Left lung (tissue), 10 donors: ENCODE measurements around the gene PHKG1. TPM values are rescaled to one million over a fixed set of nuclear protein-coding genes. Genes with fewer than 3 reads are reported as not detected.
"Not testable (repeated sequence)": the region's sequence is repeated elsewhere in the genome, so short reads cannot be mapped to it uniquely, and the experiment has no call there.

ENCODE experiments used
- ATAC-seq: fragments of 200-7000 bp; cut with Tn5 transposase; one replicate; pipeline ENCODE4 v1.9.1; 2020; ENCODE audit warnings: moderate library complexity
- DNase-seq, 4 donors: peaks; one replicate each; pipeline ENCODE4 v3.0.0-alpha.2; 2013 to 2020
- H3K27ac ChIP-seq, 2 donors: fragments of 200-600 bp; sonication (generic) in 1 of 2; one replicate each; pipeline versions ENCODE4 v1.5.0 to v1.8.0; 2020 to 2021
- H3K27me3 ChIP-seq, 2 donors: fragments of 200-600 bp; sonication (generic) in 1 of 2; one replicate each; pipeline versions ENCODE4 v1.5.0 to v1.8.0; 2020 to 2021
- H3K36me3 ChIP-seq, 2 donors: fragments of 200-600 bp; sonication (generic) in 1 of 2; one replicate each; pipeline versions ENCODE4 v1.5.0 to v1.8.0; 2020 to 2021
- H3K4me1 ChIP-seq, 2 donors: fragments of 200-600 bp; one replicate each; pipeline ENCODE4 v1.8.0; 2021
- H3K4me3 ChIP-seq, 2 donors: fragments of 200-600 bp; sonication (generic) in 1 of 2; one replicate each; pipeline versions ENCODE4 v1.5.0 to v1.8.0; 2020 to 2021; ENCODE audit warnings: mild to moderate bottlenecking in 1 of 2
- H3K9me3 ChIP-seq, 2 donors: fragments of 200-600 bp; sonication (generic) in 1 of 2; one replicate each; pipeline versions ENCODE4 v1.5.0 to v1.8.0; 2020 to 2021
- CTCF ChIP-seq, 2 donors: fragments of 200-600 bp; sonication (generic) in 1 of 2; IDR thresholded peaks; one replicate each; pipeline versions ENCODE4 v1.5.0 to v1.8.0; 2021; ENCODE audit warnings: antibody characterized with exemption in 2 of 2
- intact Hi-C, 2 donors: fragments of 100-400 bp; cut with DNase I; formaldehyde crosslinking; loops; one replicate each; pipeline versions ENCODE4 v1.11.2 to v1.14.2; 2022
- polyA plus RNA-seq, 6 donors: library from polyadenylated mRNA; unstranded; fragments of 120-200 nt; gene quantifications; one replicate each; pipeline ENCODE4 v1.2.1, GENCODE V29; 2013; ENCODE audit not compliant: insufficient read length in 6 of 6
- total RNA-seq, 2 donors: library from RNA; stranded (reverse); fragmentation: NEBNext Ultra II Directional; extraction: Animal tissue kit (Norgen Biotek cat#: 25700); gene quantifications; one replicate each; pipeline ENCODE4 v1.2.1, GENCODE V29; 2021
- donor health status: DM: no; HTN: yes; CAD: no.
- donor health status: DM: no; HTN: no; CAD: no.

The PHKG1 gene
- total and polyA plus RNA-seq, 8 donors, result 0.32 to 3.9 (median 2.3) TPM

DNA sequence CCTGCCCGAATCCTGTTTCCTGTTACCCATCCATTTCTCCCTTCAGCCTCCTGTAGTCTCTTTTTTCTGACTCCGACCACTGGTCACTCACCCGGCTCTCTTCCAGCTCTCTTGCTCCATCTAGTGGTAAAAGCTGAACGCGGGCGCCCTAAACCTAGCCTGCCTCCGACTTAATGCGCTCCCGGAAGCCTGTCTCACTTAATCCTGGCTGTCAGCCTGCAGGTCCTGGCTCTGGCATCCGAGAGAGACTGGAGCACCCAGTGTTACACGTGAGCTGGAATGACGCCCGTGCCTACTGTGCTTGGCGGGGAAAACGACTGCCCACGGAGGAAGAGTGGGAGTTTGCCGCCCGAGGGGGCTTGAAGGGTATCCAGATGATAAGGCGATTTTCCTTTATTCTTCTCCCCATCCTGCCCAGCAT, 18.4 kb downstream of the PHKG1 start:
- no peaks in the 10 kb centered on the region for H3K27me3 ChIP-seq
- H3K4me1 ChIP-seq, result no peaks in the 10 kb centered on the region
- H3K27ac ChIP-seq, result no peak overlapping the region
- DNase-seq (peak; percentile 78 to 92 (median 84)), ATAC-seq (peak; percentile 99)
- no peaks in the 10 kb centered on the region for H3K9me3 ChIP-seq
- H3K4me3 ChIP-seq, result no peak overlapping the region
- intact Hi-C loops, result loop anchor here in 1 of 2 donors (10.0 kb wide), 1 partner anchor 70 kb away; no protein-coding TSS in a partner anchor
- H3K36me3 ChIP-seq, result peaks cover 0 to 71% of the 10 kb centered on the region in 2 donors
- peak; percentile 81 to 94 for TF ChIP-seq CTCF (IDR thresholded peaks at IDR 0.05)

DNA sequence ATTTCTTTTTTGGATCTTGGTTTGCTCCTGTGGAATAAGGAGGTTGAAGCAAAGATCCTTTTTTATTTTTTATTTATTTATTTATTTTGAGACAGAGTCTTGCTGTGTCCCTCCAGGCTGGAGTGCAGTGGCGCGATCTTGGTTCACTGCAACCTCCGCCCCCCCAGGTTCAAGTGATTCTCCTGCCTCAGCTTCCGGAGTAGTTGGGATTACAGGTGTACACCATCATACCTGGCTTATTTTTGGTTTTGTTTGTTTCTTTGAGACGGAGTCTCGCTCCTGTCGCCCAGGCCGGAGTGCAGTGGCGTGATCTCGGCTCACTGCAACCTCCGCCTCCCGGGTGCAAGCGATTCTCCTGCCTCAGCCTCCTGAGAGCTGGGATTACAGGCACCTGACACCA, 26.4 kb downstream of the PHKG1 start:
- DNase-seq, H3K27ac ChIP-seq, H3K4me3 ChIP-seq, H3K27me3 ChIP-seq, intact Hi-C loops, H3K9me3 ChIP-seq, ATAC-seq: not testable (repeated sequence)
- Histone ChIP-seq H3K36me3 (peaks cover 0 to 56% of the 10 kb centered on the region in 2 donors), H3K4me1 (peaks cover 4 to 33% of the 10 kb centered on the region in 2 donors)

DNA sequence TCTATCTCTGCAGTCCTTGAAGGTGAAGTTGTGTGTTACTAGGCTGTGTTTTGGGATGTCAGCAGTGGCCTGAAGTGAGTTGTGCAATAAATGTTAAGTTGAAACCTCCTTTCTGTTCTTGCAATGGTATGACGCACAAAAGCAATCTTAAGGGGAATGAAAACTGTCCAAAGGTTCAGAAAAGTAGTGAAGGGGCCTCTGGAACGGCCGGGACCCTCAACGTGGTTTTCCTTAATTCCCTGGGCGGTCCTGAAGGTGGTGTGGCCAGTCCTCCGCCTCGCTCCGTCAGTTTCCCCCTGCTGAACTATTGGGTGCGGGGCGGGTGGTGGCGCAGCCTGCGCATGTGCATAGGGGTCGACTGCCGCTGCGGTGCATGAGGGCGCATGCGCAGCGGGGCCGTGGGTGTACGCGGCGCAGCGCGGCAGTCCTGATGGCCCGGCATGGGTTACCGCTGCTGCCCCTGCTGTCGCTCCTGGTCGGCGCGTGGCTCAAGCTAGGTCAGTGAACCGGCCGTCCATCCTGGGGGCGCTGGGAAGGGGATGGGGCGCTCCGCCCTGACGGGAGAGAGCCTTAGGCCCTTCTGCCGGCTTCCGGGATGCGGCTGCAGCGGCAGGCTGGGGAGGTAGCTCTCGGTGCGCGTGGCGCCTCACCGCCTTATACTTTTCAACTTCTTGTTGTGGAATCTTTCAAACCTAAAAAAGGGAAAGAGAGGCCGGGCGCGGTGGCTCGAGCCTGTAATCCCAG, 28.7 kb downstream of the PHKG1 start, which contains the start of gene SUMF2:
SUMF2 (plus strand) TSS at position 405 of the 744 bp plus-strand sequence; CDS start at position 431, 26 bp downstream.
- H3K4me1 ChIP-seq, result peaks cover 4 to 35% of the 10 kb centered on the region in 2 donors
- H3K27ac ChIP-seq, result peak within 1 kb of the TSS; percentile 93 to 94
- H3K36me3 ChIP-seq, result peaks cover 0 to 56% of the 10 kb centered on the region in 2 donors
- intact Hi-C loops, result no loop called here
- H3K27me3 ChIP-seq, result no peaks in the 10 kb centered on the region
- ATAC-seq (peak; percentile 98), DNase-seq (peak; percentile 92 to 98 (median 94))
- H3K4me3 ChIP-seq, result peak within 1 kb of the TSS; percentile 81 to 90
- no peaks in the 10 kb centered on the region for H3K9me3 ChIP-seq
- TF ChIP-seq CTCF (IDR thresholded peaks at IDR 0.05), result no peak

- Histone ChIP-seq H3K36me3 (peaks cover 0 to 56% of the 10 kb centered on the region in 2 donors), H3K4me3 (peak overlapping the region; percentile 81 to 90), H3K27me3 (no peaks in the 10 kb centered on the region), H3K9me3 (no peaks in the 10 kb centered on the region), H3K4me1 (peaks cover 4 to 35% of the 10 kb centered on the region in 2 donors), H3K27ac (peak overlapping the region; percentile 93 to 94)
- TF ChIP-seq CTCF (IDR thresholded peaks at IDR 0.05), result no peak
- intact Hi-C loops, result no loop called here
- ATAC-seq, result no peak
- DNase-seq, result no peak
Measured at GRCh38 chr7:56063500-56063881, 29.3 kb downstream of the PHKG1 start.

GRCh38 chr7:56062382-56062781, 30.4 kb downstream of the PHKG1 start:
- peak overlapping the region; percentile 5 to 29 for H3K27ac ChIP-seq

More at GRCh38 chr7:56062382-56062781, 30.4 kb downstream of the PHKG1 start:
- Histone ChIP-seq H3K36me3 (peaks cover 0 to 63% of the 10 kb centered on the region in 2 donors), H3K4me1 (peaks cover 4 to 35% of the 10 kb centered on the region in 2 donors), H3K9me3 (no peaks in the 10 kb centered on the region), H3K27me3 (no peaks in the 10 kb centered on the region), H3K4me3 (no peak overlapping the region)
- ATAC-seq, result no peak
- no peak for DNase-seq
- no peak for TF ChIP-seq CTCF (IDR thresholded peaks at IDR 0.05)
- intact Hi-C loops, result no loop called here
